GM18867 (cell line): Measurements from ENCODE around the gene ARHGAP26.

Experiments
- ATAC-seq: cut with Tn5 transposase; IDR thresholded peaks from one replicate; pipeline ENCODE4 v1.9.1; 2021; ENCODE audit warnings: mild to moderate bottlenecking, moderate library complexity; ENCODE audit not compliant: unreplicated experiment

The ARHGAP26 gene

DNA sequence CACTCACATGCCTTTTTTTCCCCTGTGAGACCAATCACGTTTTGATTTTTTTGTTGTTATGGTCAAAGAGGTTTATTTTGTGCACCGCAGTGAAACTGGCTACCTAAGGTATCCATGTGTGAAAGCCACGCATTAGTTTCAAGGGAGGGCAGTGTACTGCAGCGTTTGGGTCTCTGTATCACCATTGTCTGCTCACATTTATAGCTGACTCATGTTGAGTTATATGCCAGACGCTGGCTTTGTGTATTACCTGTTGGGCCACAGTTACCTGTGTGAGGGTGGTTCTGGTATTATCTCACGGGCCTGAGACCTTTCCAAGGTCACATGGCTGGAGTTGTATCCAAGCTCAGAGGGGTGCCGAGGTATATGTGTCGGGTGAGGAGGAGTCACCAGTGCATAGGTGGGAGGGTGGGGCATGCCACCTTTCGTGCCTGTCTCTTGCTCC is 75.8 kb downstream of the ARHGAP26 start:
- ATAC-seq: peak; percentile 59

DNA sequence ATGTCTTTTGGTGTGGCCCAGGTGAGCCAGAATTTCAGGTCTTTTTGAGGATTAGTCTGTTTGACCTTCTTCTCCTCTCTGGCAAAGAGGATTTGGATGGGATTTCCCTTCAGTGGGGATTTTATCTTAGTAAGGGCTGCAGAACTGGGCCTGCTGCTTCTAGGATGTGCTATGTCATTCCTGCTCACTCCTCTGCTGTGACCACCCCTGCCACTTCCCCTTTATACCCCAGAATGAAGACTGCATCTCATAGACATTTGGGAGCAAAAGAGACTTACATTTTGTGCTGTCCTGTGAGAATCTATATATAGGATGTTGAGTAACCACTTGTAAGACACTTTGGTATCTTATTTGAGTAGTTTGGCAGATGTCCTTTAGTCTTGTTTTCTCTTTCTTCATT is 76.2 kb downstream of the ARHGAP26 start:
- no peak for ATAC-seq

DNA sequence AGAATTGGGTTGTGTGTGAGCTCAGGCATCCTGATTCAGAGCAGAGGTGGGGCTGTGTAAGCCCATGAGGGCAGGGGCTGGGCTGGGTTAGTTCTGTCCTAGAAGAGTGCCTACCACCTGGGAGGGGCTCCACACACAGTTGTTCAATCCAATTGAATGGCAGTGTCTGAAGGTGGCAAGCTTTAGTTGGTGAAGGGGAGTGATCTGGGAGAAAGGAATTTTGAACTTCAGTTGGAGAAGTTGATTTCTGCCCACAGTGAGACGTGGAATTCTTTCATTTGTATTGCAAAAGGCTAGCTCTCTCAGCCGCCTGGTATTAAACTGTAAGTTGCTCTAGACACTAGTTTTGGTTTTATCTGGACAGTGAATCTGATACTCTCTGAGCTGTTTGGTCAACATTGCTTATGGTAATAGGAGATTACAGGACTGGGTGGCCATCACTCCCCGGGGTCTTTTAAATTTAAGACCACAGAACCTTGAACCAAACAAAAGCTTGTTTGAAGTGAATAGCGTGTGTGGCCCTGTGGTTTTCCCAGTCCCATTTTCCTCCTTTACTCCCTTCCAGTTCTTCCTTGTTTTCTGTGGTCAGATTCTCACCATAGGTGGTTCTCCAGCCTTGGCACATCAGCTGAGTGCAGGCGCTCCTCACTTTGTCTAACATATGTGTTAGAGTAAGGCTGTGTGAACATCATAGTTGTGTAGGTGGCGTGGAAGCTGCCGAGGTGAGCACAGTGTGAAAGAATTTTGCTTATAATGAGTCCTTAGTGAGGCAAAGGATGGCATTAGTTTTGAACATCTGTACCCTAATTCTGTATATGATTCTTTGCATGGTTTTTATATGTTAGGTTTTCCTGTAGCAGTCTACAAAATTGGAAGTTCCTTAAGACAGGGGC is 78.0 kb downstream of the ARHGAP26 start:
- ATAC-seq: no peak

GRCh38 chr5:142849466-142849865 is 79.3 kb downstream of the ARHGAP26 start:
- no peak for ATAC-seq

DNA sequence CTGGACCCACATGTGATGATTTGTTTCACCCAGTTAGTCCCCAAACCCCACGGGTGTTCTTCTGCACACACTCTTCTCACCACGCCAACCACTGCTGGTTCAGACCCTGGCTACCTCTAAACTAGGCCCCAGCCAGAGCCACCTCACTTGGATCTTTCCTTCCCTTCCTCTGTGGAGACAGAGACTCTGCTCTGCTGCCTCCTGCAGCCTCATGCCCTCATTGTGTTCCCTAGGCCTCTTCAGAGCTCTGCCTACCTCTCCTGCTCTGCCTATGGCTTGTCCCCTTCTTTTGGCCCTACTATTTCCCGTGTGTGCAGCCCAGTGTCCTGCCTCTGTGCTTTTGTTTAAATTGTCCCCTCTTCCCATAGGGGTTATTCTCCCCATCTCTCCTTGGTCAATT is 79.7 kb downstream of the ARHGAP26 start:
- ATAC-seq: no peak

DNA sequence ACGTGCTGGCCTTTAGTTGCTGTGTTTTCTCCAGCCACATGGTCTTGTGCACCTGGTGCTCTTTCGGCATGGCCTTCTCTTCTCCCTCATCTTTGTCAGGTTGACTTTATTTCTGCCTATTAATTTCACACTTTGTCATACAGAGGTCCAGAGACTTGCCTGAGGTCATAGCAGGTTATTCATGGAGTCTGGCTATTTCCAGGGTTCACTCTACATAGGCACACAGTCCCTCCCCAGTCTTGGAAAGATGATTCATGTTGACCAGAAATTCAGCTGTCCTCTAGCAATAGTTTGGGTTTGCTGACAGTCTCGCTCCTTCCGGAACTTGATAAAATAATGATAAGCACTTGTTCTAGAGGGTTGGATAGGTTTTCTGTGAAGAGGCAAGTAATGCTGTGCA is 81.6 kb downstream of the ARHGAP26 start:
- no peak for ATAC-seq

GRCh38 chr5:142852416-142853198 is 82.4 kb downstream of the ARHGAP26 start:
- no peak for ATAC-seq

GRCh38 chr5:142853682-142854081 is 83.5 kb downstream of the ARHGAP26 start:
- ATAC-seq: no peak

GRCh38 chr5:142856269-142856782 is 86.1 kb downstream of the ARHGAP26 start:
- no peak for ATAC-seq

DNA sequence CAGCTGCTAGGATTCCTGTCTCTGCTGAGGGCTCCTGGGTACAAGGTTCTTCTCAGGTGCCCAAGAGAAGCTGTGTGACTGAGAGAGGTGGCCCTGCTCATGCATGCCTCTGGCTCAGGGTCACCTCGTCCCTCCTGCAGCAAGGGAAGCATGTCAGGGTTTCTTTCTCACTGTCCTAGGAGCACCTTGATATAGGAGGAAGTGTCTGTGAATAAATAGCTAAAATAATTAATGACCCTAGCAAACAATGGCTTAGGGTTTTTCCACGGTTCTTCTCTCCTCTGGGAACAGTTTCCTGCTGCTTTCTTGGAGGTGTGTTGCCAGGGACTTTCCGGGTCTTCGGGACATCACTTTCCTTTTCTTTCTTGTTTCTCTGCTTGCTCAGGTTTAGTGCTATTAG is 87.2 kb downstream of the ARHGAP26 start:
- ATAC-seq: no peak

DNA sequence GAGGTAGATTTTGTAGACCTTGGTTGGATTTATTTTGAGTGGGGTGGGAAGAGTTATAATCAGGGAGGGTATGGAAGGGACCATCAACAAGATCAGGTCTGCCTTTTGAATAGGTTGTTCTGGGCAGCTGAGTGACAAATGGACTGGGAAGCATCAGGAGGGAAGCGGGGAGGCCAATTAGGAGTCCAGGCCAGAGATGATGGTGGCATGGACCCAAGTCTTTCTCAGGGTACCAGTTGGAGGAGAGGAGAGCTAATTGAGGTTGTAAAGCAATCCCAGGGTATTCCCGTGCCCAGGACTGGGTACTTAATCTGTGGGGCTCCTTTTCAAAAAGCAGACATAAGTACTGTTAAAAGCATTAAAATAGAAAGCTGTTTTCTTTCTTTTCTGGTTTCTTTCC is 88.9 kb downstream of the ARHGAP26 start:
- ATAC-seq: no peak

- ATAC-seq: no peak
Measured at GRCh38 chr5:142860270-142860669, 90.1 kb downstream of the ARHGAP26 start.

- ATAC-seq: no peak
Measured at GRCh38 chr5:142861011-142861410, 90.8 kb downstream of the ARHGAP26 start.

DNA sequence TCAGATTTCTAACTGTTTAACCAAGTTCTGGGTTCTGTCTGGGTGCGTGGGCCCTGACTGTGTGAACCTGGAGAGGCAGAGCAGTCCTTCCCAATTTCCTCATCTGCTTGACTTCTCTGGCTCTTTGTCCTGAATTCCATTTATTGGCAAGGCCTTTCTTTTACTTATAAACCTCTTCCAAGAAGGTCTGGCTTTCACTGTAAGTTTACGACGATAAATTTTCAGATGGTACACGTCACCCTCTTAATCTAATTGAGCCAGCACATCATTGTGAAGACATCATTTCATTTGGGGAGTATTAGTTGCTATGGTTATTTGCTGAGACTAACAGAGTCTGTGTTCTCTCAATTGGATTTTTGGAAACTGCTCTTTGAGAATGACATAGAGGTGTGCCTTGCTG is 92.4 kb downstream of the ARHGAP26 start:
- no peak for ATAC-seq

GRCh38 chr5:142863856-142864255 is 93.7 kb downstream of the ARHGAP26 start:
- no peak for ATAC-seq

DNA sequence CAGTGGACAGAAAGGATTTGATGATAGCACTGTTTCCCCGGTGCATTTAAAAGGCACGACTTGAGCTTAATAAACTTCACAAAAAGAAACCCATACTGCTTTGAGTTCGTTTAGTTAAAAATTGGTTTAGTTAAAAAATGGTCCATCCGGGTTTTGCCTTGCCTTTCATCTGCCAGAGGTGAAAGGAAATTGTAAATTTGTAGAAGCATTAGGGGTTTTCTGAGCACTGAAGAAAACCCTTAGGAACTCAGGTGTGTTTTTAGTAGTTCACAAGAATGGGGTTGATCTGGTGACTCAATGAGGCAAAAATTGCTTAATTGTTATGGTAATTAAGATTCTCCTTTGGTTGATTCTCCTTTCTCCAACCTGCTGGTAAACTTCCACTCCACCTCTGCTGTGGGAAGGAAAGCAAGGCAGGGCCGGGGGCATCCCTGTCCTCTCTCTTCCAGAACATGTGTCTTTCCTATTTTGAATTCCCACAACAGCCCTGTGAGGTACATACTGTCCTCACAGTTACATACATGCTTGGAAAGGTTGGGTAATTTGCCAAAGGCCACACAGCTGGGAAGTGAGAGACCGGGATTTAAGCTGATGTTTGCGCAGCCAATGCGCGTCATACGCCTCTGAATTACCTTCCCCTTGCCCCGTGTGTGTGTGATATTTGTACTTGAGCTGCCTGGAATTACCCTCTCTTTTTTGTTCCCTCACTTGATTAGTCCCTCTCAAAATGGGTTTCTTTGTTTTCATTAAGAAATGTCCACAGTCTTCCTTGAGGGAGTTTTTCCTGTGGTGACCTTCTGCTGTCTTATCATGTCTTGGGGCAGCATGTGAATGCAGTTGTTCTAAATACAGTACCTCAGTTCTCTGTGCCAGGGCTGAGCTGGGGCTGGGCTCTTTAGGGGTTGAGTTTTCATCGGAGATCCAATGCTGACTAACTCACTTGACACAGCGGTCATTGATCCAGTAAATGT is 94.4 kb downstream of the ARHGAP26 start:
- no peak for ATAC-seq

- no peak for ATAC-seq
Measured at GRCh38 chr5:142865631-142866030, 95.5 kb downstream of the ARHGAP26 start.

GRCh38 chr5:142866563-142867275 is 96.5 kb downstream of the ARHGAP26 start:
- peak; percentile 86 for ATAC-seq

GRCh38 chr5:142869886-142870285 is 99.7 kb downstream of the ARHGAP26 start:
- ATAC-seq: no peak
